GM08714 (cell line): ENCODE results near the gene ZNF618.

Source experiments
- H3K4me3 ChIP-seq: fragments of 200-500 bp; sonication (Bioruptor generic); 2 replicates; pipeline ENCODE4 v1.5.1; 2014; ENCODE audit warnings: mild to moderate bottlenecking, low read length, inconsistent platforms
- ZNF274 ChIP-seq: IDR thresholded peaks from 2 replicates; pipeline ENCODE4 v1.6.1; 2012; ENCODE audit warnings: mild to moderate bottlenecking, low read depth, low read length

Gene ZNF618

GRCh38 chr9:114046875-114047274, 170.8 kb downstream of the ZNF618 start:
- TF ChIP-seq ZNF274 = no peak
- no peak overlapping the region for H3K4me3 ChIP-seq

- TF ChIP-seq ZNF274 = no peak
- no peak overlapping the region for H3K4me3 ChIP-seq
Observed at GRCh38 chr9:114047717-114048116, 171.6 kb downstream of the ZNF618 start.

- H3K4me3 ChIP-seq = no peak overlapping the region
- TF ChIP-seq ZNF274 = no peak
Observed at GRCh38 chr9:114048533-114049415, 172.7 kb downstream of the ZNF618 start.

- H3K4me3 ChIP-seq = no peak overlapping the region
- no peak for TF ChIP-seq ZNF274
Observed at GRCh38 chr9:114049441-114050225, 173.5 kb downstream of the ZNF618 start.

- no peak overlapping the region for H3K4me3 ChIP-seq
- TF ChIP-seq ZNF274 = no peak
Observed at GRCh38 chr9:114050226-114050568, 174.1 kb downstream of the ZNF618 start.

GRCh38 chr9:114050646-114051045, 174.5 kb downstream of the ZNF618 start:
- TF ChIP-seq ZNF274 = no peak
- no peak overlapping the region for H3K4me3 ChIP-seq

- TF ChIP-seq ZNF274 = no peak
- H3K4me3 ChIP-seq = no peak overlapping the region
Observed at GRCh38 chr9:114051281-114051680, 175.2 kb downstream of the ZNF618 start.

GRCh38 chr9:114051706-114052105, 175.6 kb downstream of the ZNF618 start:
- TF ChIP-seq ZNF274 = no peak

GRCh38 chr9:114053246-114054005, 177.3 kb downstream of the ZNF618 start:
- H3K4me3 ChIP-seq = no peak overlapping the region
- no peak for TF ChIP-seq ZNF274

More at GRCh38 chr9:114051706-114052105, 175.6 kb downstream of the ZNF618 start:
- H3K4me3 ChIP-seq = no peak overlapping the region

- no peak for TF ChIP-seq ZNF274
- no peak overlapping the region for H3K4me3 ChIP-seq
Observed at GRCh38 chr9:114054191-114054690, 178.1 kb downstream of the ZNF618 start.

- TF ChIP-seq ZNF274 = no peak
Observed at GRCh38 chr9:114055061-114055460, 179.0 kb downstream of the ZNF618 start.

GRCh38 chr9:114055894-114056293, 179.8 kb downstream of the ZNF618 start:
- no peak overlapping the region for H3K4me3 ChIP-seq
- TF ChIP-seq ZNF274 = no peak

More at GRCh38 chr9:114055061-114055460, 179.0 kb downstream of the ZNF618 start:
- H3K4me3 ChIP-seq = no peak overlapping the region

GRCh38 chr9:114056527-114056926, 180.4 kb downstream of the ZNF618 start:
- no peak for TF ChIP-seq ZNF274
- H3K4me3 ChIP-seq = no peak overlapping the region
